Prostate gland (tissue), 2 donors: ENCODE measurements around the gene CDH22.

ENCODE experiments used
- CTCF ChIP-seq, 4 experiments: fragments of 200-600 bp in 2 of 4; fragments of 450-650 bp in 2 of 4; sonication (generic) in 2 of 4; IDR thresholded peaks; 1 replicate in 3 of 4; 2 replicates in 1 of 4; pipeline ENCODE4 v1.5.1; 2016 to 2019; ENCODE audit warnings: antibody characterized with exemption in 4 of 4, mild to moderate bottlenecking in 2 of 4, moderate library complexity in 2 of 4
- POLR2A ChIP-seq: fragments of 450-650 bp; IDR thresholded peaks from one replicate; pipeline ENCODE4 v1.6.1; 2016; ENCODE audit warnings: antibody characterized with exemption, mild to moderate bottlenecking
- POLR2AphosphoS5 ChIP-seq: sonication (generic); formaldehyde crosslinking; IDR thresholded peaks from one replicate; pipeline ENCODE4 v1.6.1; 2017; ENCODE audit warnings: antibody characterized with exemption

- TF ChIP-seq CTCF (IDR thresholded peaks at IDR 0.05) (no peak), POLR2A (no peak), POLR2AphosphoS5 (no peak)
Observed at GRCh38 chr20:46237227-46237626, 71.1 kb downstream of the CDH22 start.
